BLaER1 treated with 17β-estradiol and CSF1 and Interleukin-3, amounts not matched to agents 10 nM and 100 nM (cell line): ENCODE measurements around the gene OSBPL8.

Experiments used
- H3K27ac ChIP-seq, 11 experiments: shearing (Covaris generic); formaldehyde crosslinking; 2 replicates each; pipeline ENCODE4 v1.8.1; 2022
- H3K27me3 ChIP-seq, 11 experiments: shearing (Covaris generic); formaldehyde crosslinking; 2 replicates each; pipeline ENCODE4 v1.8.1; 2022
- H3K36me3 ChIP-seq, 11 experiments: shearing (Covaris generic); formaldehyde crosslinking; 2 replicates each; pipeline ENCODE4 v1.8.1; 2022
- H3K4me1 ChIP-seq, 10 experiments: shearing (Covaris generic); formaldehyde crosslinking; 2 replicates each; pipeline ENCODE4 v1.8.1; 2022
- H3K4me2 ChIP-seq, 11 experiments: shearing (Covaris generic); formaldehyde crosslinking; 2 replicates each; pipeline ENCODE4 v1.8.1; 2022
- H3K4me3 ChIP-seq, 10 experiments: shearing (Covaris generic); formaldehyde crosslinking; 2 replicates each; pipeline ENCODE4 v1.8.1; 2022
- H3K9ac ChIP-seq, 11 experiments: shearing (Covaris generic); formaldehyde crosslinking; 2 replicates each; pipeline ENCODE4 v1.8.1; 2022
- H3K9me3 ChIP-seq, 11 experiments: shearing (Covaris generic); formaldehyde crosslinking; replicated peaks in 1 of 11; 2 replicates each; pipeline ENCODE4 v1.8.1; 2022
- H4K20me1 ChIP-seq, 11 experiments: shearing (Covaris generic); formaldehyde crosslinking; 2 replicates each; pipeline ENCODE4 v1.8.1; 2022
- Cebpa-rat ChIP-seq, 11 experiments: shearing (Covaris generic); IDR thresholded peaks; 2 replicates each; pipeline ENCODE4 v1.8.1; 2022

The OSBPL8 gene

GRCh38 chr12:76562130-76562529 lies 2.6 kb upstream of the OSBPL8 start:
- Histone ChIP-seq H3K9ac (no peak overlapping the region), H3K4me3 (no peak overlapping the region), H3K27ac (no peak overlapping the region), H3K9me3 (no peaks in the 10 kb centered on the region), H4K20me1 (peaks cover 12 to 19% (median 16%) of the 10 kb centered on the region in 11 experiments; a peak in 21 of 22 replicates), H3K27me3 (peaks cover 0 to 3% (median 0%) of the 10 kb centered on the region in 11 experiments; a peak in 2 of 22 replicates), H3K4me2 (no peak overlapping the region), H3K36me3 (no peaks in the 10 kb centered on the region), H3K4me1 (peaks cover 15 to 24% (median 18%) of the 10 kb centered on the region in 10 experiments)
- TF ChIP-seq Cebpa-rat (IDR thresholded peaks at IDR 0.05), result no peak

DNA sequence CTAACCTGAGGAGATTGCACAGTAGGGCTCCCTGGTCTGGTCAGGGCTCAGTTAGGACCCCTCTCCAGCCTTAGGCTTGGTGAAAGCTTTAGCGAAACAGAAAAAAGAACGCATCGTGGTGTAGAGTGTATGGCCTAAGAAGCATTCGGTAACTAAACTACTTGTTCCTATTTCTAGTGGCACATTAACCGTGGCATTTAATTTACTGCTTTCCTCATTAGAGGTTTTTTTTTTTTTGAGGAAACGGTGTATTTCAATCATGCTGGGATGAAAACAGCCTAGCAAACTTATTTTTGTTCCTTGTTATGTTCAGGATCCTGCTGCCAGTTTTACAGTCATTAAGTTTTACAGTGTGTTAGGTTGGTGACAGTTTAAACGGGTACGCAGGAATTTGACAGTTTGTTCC lies 518 bp upstream of the OSBPL8 start:
- Histone ChIP-seq H3K4me3 (peak overlapping the region; percentile 77 to 99 (median 94)), H3K4me1 (peaks cover 15 to 44% (median 23%) of the 10 kb centered on the region in 10 experiments), H3K9me3 (no peaks in the 10 kb centered on the region), H3K9ac (peak overlapping the region; percentile 88 to 98 (median 94)), H3K4me2 (peak overlapping the region; percentile 79 to 94 (median 88)), H3K36me3 (peaks cover 0 to 7% (median 0%) of the 10 kb centered on the region in 11 experiments; a peak in 3 of 22 replicates), H3K27ac (peak overlapping the region; percentile 82 to 98 (median 94); a peak in 21 of 22 replicates), H4K20me1 (peaks cover 27 to 40% (median 35%) of the 10 kb centered on the region in 11 experiments; a peak in 21 of 22 replicates), H3K27me3 (peaks cover 0 to 5% (median 0%) of the 10 kb centered on the region in 11 experiments; a peak in 2 of 22 replicates)
- no peak for TF ChIP-seq Cebpa-rat (IDR thresholded peaks at IDR 0.05)

GRCh38 chr12:76558684-76559399 lies 729 bp downstream of the OSBPL8 start:
- Histone ChIP-seq H3K9ac (peak overlapping the region; percentile 88 to 98 (median 94)), H3K27me3 (peaks cover 0 to 5% (median 0%) of the 10 kb centered on the region in 11 experiments; a peak in 2 of 22 replicates), H4K20me1 (peaks cover 29 to 49% (median 39%) of the 10 kb centered on the region in 11 experiments; a peak in 21 of 22 replicates), H3K4me1 (peaks cover 15 to 56% (median 27%) of the 10 kb centered on the region in 10 experiments), H3K36me3 (peaks cover 0 to 7% (median 0%) of the 10 kb centered on the region in 11 experiments; a peak in 3 of 22 replicates), H3K9me3 (no peaks in the 10 kb centered on the region), H3K4me3 (peak overlapping the region; percentile 77 to 99 (median 94)), H3K4me2 (peak overlapping the region; percentile 75 to 98 (median 88)), H3K27ac (peak overlapping the region; percentile 82 to 98 (median 94))
- no peak for TF ChIP-seq Cebpa-rat (IDR thresholded peaks at IDR 0.05)

DNA sequence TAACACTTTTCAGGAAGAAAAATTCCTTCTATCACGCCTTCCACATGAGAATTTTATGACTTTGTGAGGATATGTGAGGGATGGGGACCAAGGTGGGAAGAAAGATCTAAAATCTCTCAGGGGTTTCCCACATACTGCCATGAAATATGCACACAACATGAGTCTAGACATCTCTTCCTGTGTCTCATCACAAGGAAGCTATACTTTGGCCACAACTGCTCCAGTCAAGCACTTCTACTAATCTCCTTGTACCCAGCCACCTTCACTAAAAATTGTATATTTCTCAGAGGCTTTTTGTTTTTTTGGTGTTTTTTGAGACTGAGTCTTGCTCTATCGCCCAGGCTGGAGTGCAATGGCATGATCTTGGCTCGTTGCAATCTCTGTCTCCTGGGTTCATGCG lies 3.2 kb downstream of the OSBPL8 start:
- Histone ChIP-seq H3K4me3 (peak overlapping the region in 2 of 10 experiments; percentile 77 to 83; a peak in 3 of 20 replicates), H4K20me1 (peaks cover 34 to 74% (median 62%) of the 10 kb centered on the region in 11 experiments), H3K9me3 (no peaks in the 10 kb centered on the region), H3K27ac (no peak overlapping the region), H3K9ac (peak overlapping the region in 2 of 11 experiments; percentile 18 to 92; a peak in 1 of 22 replicates), H3K27me3 (peaks cover 0 to 5% (median 0%) of the 10 kb centered on the region in 11 experiments; a peak in 2 of 22 replicates), H3K4me2 (peak overlapping the region in 6 of 11 experiments; percentile 17 to 98 (median 87); a peak in 11 of 22 replicates), H3K36me3 (peaks cover 0 to 10% (median 0%) of the 10 kb centered on the region in 11 experiments; a peak in 5 of 22 replicates), H3K4me1 (peaks cover 15 to 77% (median 27%) of the 10 kb centered on the region in 10 experiments)
- no peak for TF ChIP-seq Cebpa-rat (IDR thresholded peaks at IDR 0.05)

DNA sequence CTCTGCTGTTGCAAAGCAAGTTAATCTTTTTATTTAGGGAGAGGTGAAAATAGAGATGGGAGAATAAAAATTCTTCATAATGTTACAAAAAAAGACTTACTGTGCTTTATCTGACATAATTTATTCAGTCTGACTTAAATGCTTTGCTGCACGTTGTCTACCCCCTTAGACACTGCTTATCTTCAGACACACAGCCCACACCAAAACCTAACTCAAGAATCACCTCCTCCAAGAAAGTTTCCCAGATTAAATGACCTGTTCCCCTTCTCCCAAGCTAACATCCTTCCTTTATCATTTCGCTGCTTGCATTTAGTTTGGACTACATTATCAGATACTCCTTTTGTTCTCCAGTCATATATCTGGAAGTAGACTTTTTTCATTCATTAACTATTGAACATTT lies 3.8 kb downstream of the OSBPL8 start:
- TF ChIP-seq Cebpa-rat (IDR thresholded peaks at IDR 0.05), result no peak
- Histone ChIP-seq H3K9ac (no peak overlapping the region), H3K27me3 (peaks cover 0 to 5% (median 0%) of the 10 kb centered on the region in 11 experiments; a peak in 2 of 22 replicates)

GRCh38 chr12:76555231-76555767 lies 4.3 kb downstream of the OSBPL8 start:
- H3K4me1 ChIP-seq, result peaks cover 15 to 79% (median 25%) of the 10 kb centered on the region in 10 experiments
- peaks cover 0 to 13% (median 0%) of the 10 kb centered on the region in 11 experiments; a peak in 7 of 22 replicates for H3K36me3 ChIP-seq
- H3K9ac ChIP-seq, result no peak overlapping the region
- H3K4me2 ChIP-seq, result peak overlapping the region in 3 of 11 experiments; percentile 78 to 98 (median 96); a peak in 5 of 22 replicates
- peaks cover 0 to 5% (median 0%) of the 10 kb centered on the region in 11 experiments; a peak in 2 of 22 replicates for H3K27me3 ChIP-seq
- H3K4me3 ChIP-seq, result no peak overlapping the region
- no peak for TF ChIP-seq Cebpa-rat (IDR thresholded peaks at IDR 0.05)
- H4K20me1 ChIP-seq, result peaks cover 37 to 84% (median 70%) of the 10 kb centered on the region in 11 experiments
- no peaks in the 10 kb centered on the region for H3K9me3 ChIP-seq
- H3K27ac ChIP-seq, result no peak overlapping the region

More for the DNA sequence above, 3.8 kb downstream of the OSBPL8 start:
- Histone ChIP-seq H3K4me1 (peaks cover 15 to 79% (median 27%) of the 10 kb centered on the region in 10 experiments), H3K9me3 (no peaks in the 10 kb centered on the region), H3K4me2 (peak overlapping the region in 4 of 11 experiments; percentile 78 to 98 (median 96); a peak in 6 of 22 replicates), H3K36me3 (peaks cover 0 to 10% (median 0%) of the 10 kb centered on the region in 11 experiments; a peak in 7 of 22 replicates), H3K4me3 (peak overlapping the region in 1 of 10 experiments; percentile 77; a peak in 2 of 20 replicates), H3K27ac (no peak overlapping the region), H4K20me1 (peaks cover 34 to 79% (median 68%) of the 10 kb centered on the region in 11 experiments)

DNA sequence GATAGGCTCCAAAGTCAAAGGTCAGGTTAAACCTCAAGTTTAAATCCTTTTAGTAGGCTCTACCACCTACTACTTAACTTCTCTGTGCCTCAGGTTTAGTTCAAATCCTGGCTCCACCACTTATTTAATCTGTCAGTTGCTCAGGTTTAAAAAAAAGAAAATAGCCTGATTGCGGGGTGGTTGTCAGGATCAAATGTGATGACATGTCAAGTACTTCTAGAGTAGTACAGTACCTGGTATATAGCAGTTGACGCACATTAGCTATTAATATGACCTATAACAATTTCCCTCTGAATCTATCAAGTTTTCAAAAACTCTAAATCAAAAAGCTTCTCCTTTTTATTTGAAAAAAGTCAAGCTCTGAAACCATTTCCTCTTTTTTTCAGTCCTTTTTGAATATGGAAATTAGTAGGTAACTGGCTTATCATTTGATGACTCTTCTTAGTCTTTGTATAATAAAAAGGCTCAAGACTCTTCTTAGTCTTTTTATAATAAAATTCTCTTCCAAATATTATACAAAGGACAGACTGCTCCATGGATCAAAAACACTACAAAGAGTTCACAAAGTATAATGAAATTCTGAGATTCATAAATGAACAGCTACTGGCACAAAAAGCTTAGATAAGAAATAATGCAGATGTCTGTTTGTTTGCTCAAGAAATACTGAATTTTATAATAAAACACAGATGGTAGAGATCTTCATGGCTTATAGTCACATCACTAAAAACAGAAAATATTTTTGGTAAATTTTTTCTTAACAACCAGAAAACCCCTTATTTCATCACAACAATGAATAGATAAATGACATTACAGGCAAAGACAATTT lies 5.0 kb downstream of the OSBPL8 start:
- Histone ChIP-seq H3K4me3 (no peak overlapping the region), H3K9me3 (no peaks in the 10 kb centered on the region), H3K27me3 (peaks cover 0 to 5% (median 0%) of the 10 kb centered on the region in 11 experiments; a peak in 2 of 22 replicates), H3K36me3 (peaks cover 0 to 15% (median 0%) of the 10 kb centered on the region in 11 experiments; a peak in 7 of 22 replicates), H4K20me1 (peaks cover 38 to 89% (median 70%) of the 10 kb centered on the region in 11 experiments), H3K4me2 (peak overlapping the region in 5 of 11 experiments; percentile 10 to 98 (median 78); a peak in 8 of 22 replicates), H3K4me1 (peaks cover 9 to 79% (median 20%) of the 10 kb centered on the region in 10 experiments; a peak in 19 of 20 replicates), H3K9ac (peak overlapping the region in 2 of 11 experiments; percentile 44 to 59; a peak in 2 of 22 replicates), H3K27ac (peak overlapping the region in 2 of 11 experiments; percentile 20 to 31; a peak in 2 of 22 replicates)
- TF ChIP-seq Cebpa-rat (IDR thresholded peaks at IDR 0.05), result no peak
